HG03103 (cell line): Measurements from ENCODE around the gene OR10G3.

Source experiments
- ATAC-seq: cut with Tn5 transposase; IDR thresholded peaks from one replicate; pipeline ENCODE4 v1.9.1; 2021; ENCODE audit warnings: low read depth; ENCODE audit not compliant: unreplicated experiment

Gene OR10G3

GRCh38 chr14:21536418-21537089 is 43.3 kb downstream of the OR10G3 start:
- ATAC-seq: no peak

- ATAC-seq: no peak
Observed at GRCh38 chr14:21535545-21536417, 44.1 kb downstream of the OR10G3 start.

GRCh38 chr14:21534576-21534975 is 45.3 kb downstream of the OR10G3 start:
- no peak for ATAC-seq

- no peak for ATAC-seq
Observed at GRCh38 chr14:21533294-21533693, 46.6 kb downstream of the OR10G3 start.

GRCh38 chr14:21529515-21529914 is 50.4 kb downstream of the OR10G3 start:
- ATAC-seq: no peak

GRCh38 chr14:21528381-21529348 is 51.2 kb downstream of the OR10G3 start:
- no peak for ATAC-seq

- no peak for ATAC-seq
Observed at GRCh38 chr14:21527318-21527679, 52.6 kb downstream of the OR10G3 start.

GRCh38 chr14:21526672-21527317 is 53.1 kb downstream of the OR10G3 start:
- ATAC-seq: no peak

- no peak for ATAC-seq
Observed at GRCh38 chr14:21525962-21526671, 53.8 kb downstream of the OR10G3 start, which contains the start of gene SALL2. TSS of gene SALL2 (minus strand) at chr14:21526346. CDS start at chr14:21526127, 219 bp downstream.

GRCh38 chr14:21525571-21525961 is 54.3 kb downstream of the OR10G3 start:
- no peak for ATAC-seq

- no peak for ATAC-seq
Observed at GRCh38 chr14:21524575-21525490, 55.0 kb downstream of the OR10G3 start.

GRCh38 chr14:21523203-21523602 is 56.7 kb downstream of the OR10G3 start:
- no peak for ATAC-seq

GRCh38 chr14:21521501-21521900 is 58.4 kb downstream of the OR10G3 start:
- ATAC-seq: no peak

- no peak for ATAC-seq
Observed at GRCh38 chr14:21520767-21521166, 59.1 kb downstream of the OR10G3 start.

- no peak for ATAC-seq
Observed at GRCh38 chr14:21518725-21519124, 61.2 kb downstream of the OR10G3 start.
